NCI-H187 (cell line): ENCODE data around the gene PITRM1.
"Not testable (repeated sequence)": the region's sequence is repeated elsewhere in the genome, so short reads cannot be mapped to it uniquely, and the experiment has no call there.

Experiments
- DNase-seq, 2 experiments: peaks; one replicate each; lab custom pipeline; 2025; lab: John Stamatoyannopoulos, UW

Gene PITRM1

GRCh38 chr10:3197348-3198003 is 24.9 kb upstream of the PITRM1 start:
- DNase-seq = peak in 1 of 2 experiments; percentile 35

DNA sequence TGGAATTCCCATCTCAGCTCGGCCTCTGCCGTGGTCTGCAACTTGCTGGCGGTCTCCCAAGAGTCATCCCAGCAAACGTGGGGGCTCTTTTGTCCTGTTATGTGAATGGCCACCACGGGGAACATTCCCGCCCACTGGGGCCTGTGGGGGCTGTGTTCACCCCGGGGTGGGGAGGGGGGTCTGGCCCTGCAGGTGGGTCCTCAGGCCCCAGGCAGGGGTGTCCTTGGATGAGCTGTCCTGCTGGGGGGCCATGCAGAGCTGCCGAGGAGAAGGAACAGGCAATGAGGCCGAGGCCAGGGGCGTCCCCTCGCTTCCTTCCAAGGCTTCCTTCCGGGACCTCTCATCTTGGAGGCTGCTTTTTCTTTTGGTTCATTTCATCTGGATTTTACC is 24.4 kb upstream of the PITRM1 start:
- no peak for DNase-seq

DNA sequence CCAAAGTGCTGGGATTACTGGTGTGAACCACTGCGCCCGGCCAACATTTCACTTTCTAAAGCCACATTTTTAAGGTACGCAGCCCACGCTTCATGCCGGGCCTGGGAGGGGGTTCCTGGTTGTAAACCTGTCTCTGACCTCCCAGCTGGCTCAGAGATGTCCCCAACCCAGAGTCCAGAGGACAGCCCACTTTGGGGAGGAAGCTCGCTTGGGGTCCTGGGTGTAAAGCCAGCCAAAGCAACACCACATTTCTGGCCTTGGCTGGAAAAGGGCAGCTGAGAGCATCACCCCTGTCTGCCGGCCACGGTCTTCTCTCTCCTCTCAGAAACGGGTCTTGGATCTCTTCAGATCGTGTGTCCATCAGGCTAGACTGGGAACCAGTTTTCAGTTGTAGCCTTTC is 23.9 kb upstream of the PITRM1 start:
- DNase-seq = no peak

DNA sequence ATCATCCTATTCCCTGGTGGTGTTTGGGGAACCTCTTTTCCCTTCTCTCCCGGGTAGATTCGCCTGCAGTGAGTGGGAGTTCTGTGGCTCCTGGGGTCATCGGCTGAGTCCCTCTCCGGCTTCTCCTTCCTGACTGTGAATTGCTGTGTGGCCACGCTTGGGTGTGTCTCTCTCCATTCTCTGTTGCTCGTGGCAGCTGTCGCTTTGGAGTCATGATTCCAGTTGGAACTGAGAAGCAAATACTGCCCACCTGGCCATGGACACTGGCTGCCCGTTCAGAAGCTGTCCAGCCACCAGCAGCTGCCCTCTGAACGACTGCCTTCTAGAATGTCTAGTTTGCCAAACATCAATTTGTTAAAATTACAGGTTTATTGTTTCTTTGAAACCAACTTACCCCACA is 23.1 kb upstream of the PITRM1 start:
- no peak for DNase-seq

- no peak for DNase-seq
These were observed 22.7 kb upstream of the PITRM1 start for GRCh38 chr10:3195286-3195685.

DNA sequence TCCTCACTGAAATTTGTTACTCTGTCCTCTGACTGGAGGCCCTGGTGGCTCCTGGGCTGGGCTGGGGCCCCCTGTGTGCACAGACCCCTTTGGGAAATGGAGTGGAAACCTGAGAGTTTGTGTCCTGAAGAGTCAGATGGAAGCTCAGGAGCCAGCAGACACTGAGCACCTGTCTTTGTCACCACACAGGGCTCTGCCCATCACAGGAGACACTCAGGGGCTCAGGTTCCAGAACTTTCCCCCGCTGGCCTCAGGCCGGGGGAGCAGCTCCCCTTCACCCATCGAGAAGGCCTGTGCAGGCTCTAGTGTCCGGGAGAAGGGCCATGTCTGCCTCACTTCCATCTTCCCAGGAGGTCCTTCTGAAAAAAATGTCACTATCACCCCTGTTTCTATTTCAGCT is 22.3 kb upstream of the PITRM1 start:
- DNase-seq = no peak

DNA sequence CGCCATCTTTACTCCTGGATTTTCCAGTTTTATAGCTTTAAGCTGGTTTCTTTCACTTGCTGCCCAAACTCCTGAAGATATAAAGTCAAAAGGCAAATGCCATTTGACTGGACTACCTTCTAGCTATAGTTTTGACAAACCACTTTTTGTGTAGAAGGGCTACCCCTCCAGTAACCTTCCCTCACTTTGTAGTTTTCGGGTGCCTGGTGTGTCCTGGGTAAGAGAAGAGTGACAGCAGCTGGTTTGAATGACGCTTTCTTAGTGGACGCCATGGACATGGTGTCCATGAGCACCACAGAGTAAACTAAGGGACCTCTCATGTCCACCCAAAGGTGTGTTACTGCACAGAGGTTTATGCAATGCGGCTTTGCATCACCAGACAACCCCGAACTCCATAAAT is 21.2 kb upstream of the PITRM1 start:
- no peak for DNase-seq

- DNase-seq = no peak
These were observed 20.5 kb upstream of the PITRM1 start for GRCh38 chr10:3192856-3193635.

DNA sequence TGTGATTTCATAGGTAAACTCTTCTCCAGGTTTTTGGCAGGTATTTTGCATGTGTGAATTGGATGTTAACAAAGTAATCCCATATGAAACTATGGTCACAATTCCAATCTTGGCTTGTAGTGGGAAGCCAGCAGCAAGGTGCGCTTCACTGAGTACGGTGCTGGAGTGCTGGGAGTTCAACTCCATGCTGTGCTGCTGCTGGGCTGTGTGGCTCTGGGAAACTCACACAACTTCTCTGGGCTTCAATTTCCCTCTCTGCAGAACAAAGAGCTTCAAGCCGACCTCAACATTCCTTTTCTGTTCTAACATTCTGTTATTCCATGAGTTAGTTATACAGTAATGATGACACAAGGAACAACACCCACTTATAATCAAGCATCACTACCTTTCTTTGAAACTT is 18.2 kb upstream of the PITRM1 start:
- DNase-seq = no peak

DNA sequence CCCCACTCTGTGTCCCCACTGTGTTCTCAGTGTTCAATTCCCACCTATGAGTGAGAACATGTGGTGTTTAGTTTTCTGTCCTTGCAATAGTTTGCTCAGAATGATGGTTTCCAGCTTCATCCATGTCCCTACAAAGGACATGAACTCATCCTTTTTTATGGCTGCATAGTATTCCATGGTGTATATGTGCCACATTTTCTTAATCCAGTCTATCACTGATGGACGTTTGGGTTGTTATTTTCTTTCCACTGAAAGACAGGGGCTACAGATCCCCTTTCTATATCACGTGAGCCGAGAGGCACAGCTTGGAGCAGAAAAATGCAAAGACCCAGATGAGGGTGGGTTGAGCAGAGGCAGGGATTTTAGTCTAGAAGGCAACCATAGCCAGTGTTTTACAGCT is 14.6 kb upstream of the PITRM1 start:
- not testable (repeated sequence) for DNase-seq

DNA sequence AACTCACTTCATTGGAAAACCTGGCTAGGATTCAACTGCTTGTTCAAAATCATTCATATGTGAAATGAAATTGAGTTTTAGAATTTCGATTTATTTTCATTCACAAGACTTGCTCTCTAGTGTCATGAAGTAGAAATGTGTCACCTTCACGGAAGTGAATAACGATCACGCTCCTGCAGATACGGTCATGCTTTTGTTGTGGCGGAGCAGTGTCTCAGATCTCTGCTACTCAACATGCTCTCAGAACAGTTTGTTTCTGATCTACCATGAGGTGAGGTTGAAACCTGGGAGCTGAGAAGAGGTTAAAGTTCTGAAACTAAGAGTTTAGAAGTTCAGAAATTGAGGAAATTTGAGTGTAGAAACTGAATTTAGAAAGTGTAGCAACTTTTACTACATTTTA is 13.8 kb upstream of the PITRM1 start:
- DNase-seq = no peak

- DNase-seq = no peak
These were observed 12.8 kb upstream of the PITRM1 start for GRCh38 chr10:3185386-3185785.

DNA sequence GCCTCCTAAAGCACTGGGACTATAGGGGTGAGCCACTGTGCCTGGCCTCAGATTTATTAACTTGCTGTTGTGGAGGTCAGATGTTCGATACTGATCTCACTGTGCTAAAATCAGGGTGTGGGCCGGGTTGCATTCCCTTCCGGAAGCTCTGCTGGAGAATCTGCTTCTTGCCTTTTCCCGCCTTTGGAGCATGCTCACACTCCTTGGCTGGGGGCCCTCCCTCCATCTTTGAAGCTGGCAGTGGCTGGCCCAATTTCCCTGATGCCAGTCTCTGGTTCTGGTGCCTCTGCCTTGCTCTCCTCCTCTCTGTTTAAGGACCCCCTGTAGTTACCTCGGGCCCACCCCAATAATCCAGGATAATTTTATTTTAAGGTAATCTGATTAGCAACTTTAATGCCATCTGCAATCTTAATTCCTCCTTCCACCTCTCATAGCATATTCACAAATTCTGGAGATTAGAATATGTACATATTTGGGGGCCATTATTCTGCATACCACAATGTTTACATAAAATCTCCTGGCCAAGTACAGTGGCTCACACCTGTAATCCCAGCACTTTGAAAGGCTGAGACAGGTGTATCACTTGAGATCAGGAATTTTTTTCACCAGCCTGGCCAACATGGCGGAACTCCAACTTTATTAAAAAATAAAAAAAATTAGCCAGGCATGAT is 7.9 kb upstream of the PITRM1 start:
- DNase-seq = no peak

- DNase-seq = no peak
These were observed 6.6 kb upstream of the PITRM1 start for GRCh38 chr10:3179174-3179573.

DNA sequence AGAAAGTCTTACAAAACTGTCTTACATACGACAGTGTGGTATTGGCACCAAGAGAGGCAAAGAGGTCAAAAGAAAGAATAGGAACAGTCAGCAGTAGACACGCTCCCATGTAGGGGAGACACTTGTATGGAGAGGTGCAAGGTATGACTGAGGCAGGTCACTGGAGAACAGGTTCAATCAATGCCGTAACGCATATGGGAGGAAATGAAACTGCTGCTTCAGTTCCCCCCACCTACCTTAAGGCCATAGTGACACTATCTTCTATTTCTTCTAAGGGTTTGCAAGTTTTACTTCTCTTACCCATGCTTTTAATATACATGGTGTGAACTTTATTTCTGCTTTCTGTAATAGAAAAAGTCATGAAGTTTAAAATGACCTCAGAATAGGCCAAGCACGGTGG is 5.5 kb upstream of the PITRM1 start:
- DNase-seq = no peak

GRCh38 chr10:3173171-3173878 is 743 bp upstream of the PITRM1 start:
- DNase-seq = peak; percentile 97 to 98

DNA sequence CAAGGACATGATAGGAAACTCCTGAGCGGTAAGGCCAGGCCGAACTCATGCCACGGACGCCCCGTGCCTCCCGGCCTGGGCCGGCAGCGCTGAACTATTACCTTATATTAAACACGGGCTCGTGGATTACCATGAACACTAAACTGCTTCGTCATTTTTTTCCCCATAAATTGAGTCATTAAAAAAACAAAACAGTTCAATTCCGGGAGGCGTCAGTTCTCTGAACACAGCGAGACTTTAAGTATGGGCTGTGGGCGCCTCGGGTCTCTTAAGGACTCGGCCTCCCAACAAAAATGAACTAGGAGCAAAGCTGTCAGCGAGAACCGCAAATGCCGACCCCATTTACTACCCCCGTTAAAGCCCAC is 519 bp downstream of the PITRM1 start:
- DNase-seq = no peak

DNA sequence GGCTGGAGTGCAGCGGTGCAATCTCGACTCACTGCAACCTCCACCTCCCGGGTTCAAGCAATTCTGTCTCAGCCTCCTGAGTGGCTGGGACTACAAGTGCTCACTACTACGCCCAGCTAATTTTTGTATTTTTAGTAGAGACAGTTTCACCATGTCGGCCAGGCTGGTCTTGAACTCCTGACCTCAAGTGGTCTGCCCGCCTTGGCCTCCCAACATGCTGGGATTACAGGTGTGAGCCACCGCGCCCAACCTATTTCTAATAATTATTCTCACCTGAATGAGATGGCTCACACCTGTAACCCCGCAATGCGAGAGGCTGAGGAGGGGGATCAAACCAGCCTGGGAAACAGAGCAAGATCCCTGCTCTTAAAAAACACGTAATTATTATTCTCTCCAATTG is 1.1 kb downstream of the PITRM1 start:
- DNase-seq = not testable (repeated sequence)

- no peak for DNase-seq
These were observed 2.9 kb downstream of the PITRM1 start for GRCh38 chr10:3169673-3170072.

DNA sequence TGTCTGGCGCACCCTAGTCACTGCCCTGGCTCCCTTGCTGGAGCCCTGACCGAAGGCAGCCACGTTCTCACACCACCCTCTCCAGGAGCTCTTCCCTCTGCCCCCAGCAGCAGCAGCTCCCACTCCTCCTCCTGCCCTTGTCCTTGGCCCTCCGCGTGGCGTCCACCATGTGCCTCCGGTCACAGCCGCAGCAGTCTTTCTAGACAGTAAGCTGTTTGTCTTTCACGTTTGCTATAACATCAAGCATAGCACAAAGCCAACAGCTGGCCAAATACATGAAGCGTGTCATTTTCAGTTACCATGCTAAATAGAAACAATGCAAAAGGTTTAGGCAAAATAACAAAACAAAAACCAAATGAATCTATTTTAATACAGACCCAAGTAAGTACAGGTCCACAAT is 3.3 kb downstream of the PITRM1 start:
- no peak for DNase-seq

DNA sequence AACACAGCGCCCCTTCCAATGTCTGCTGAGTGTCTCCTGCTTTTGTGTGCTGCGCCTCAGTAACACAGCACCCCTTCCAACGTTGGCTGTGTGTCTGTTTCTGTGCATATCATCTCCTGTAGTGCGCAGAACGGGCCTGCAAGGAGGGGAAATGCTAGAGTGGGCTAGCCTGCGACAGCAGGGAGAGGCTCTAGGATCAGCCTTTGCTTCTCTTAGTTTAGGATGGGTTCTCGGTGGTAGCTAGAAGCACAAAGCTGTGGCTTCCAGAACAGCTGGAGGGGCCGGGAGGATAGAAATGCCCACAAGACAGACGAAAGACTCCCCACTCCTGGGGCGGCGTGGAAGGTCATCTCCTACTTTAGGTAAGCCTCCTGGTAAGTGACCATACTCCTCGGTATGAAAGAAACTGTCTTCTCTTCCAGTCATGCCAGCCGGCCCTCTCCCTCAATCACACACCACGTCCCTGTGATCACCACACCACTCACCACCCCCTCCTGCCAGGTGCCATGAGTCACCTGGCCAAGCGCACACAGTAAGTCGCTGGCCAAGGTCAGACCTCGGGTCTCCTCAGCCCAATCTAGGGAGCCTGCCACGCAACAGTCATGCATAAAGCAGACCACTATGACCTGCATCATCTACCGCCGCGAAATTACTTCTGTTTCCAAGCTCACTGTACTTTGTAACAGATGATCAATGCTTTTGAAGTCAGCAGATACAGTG is 4.8 kb downstream of the PITRM1 start:
- DNase-seq = no peak
